ENCODE data around the gene GARNL3.
A peak's percentile ranks its signal among the peaks of the same experiment; 100 is the strongest.

Gene GARNL3

GRCh38 chr9:127224883-127225739 lies 39.5 kb upstream of the GARNL3 start:
- Histone ChIP-seq H3K9ac (ENCODE audit: low read depth, low read length) (peak overlapping the region; percentile 75), H3K9me3 (ENCODE audit: control insufficient read depth, insufficient read depth, low read length) (no peaks in the 10 kb centered on the region), H3K36me3 (ENCODE audit: insufficient read depth, low read length) (no peaks in the 10 kb centered on the region)

GRCh38 chr9:127225801-127226625 lies 38.6 kb upstream of the GARNL3 start:
- Histone ChIP-seq H3K9ac (ENCODE audit: low read depth, low read length) (peak overlapping the region; percentile 75; the same call in 1 of the 2 replicates), H3K9me3 (ENCODE audit: control insufficient read depth, insufficient read depth, low read length) (no peaks in the 10 kb centered on the region), H3K4me1 (ENCODE audit: insufficient read depth, low read length) (no peaks in the 10 kb centered on the region), H3K36me3 (ENCODE audit: insufficient read depth, low read length) (no peaks in the 10 kb centered on the region)

More at GRCh38 chr9:127224883-127225739, 39.5 kb upstream of the GARNL3 start:
- no peaks in the 10 kb centered on the region for H3K4me1 ChIP-seq (ENCODE audit: insufficient read depth, low read length)

GRCh38 chr9:127229691-127230417 lies 34.7 kb upstream of the GARNL3 start:
- H3K9ac ChIP-seq (ENCODE audit: low read depth, low read length): no peak overlapping the region
- H3K36me3 ChIP-seq (ENCODE audit: insufficient read depth, low read length): no peaks in the 10 kb centered on the region
- no peaks in the 10 kb centered on the region for H3K4me1 ChIP-seq (ENCODE audit: insufficient read depth, low read length)
- no peaks in the 10 kb centered on the region for H3K9me3 ChIP-seq (ENCODE audit: control insufficient read depth, insufficient read depth, low read length)

- Histone ChIP-seq H3K9ac (ENCODE audit: low read depth, low read length) (no peak overlapping the region), H3K4me1 (ENCODE audit: insufficient read depth, low read length) (no peaks in the 10 kb centered on the region), H3K9me3 (ENCODE audit: control insufficient read depth, insufficient read depth, low read length) (no peaks in the 10 kb centered on the region), H3K36me3 (ENCODE audit: insufficient read depth, low read length) (no peaks in the 10 kb centered on the region)
Observed at GRCh38 chr9:127231666-127232065, 32.9 kb upstream of the GARNL3 start.

- Histone ChIP-seq H3K36me3 (ENCODE audit: insufficient read depth, low read length) (no peaks in the 10 kb centered on the region), H3K9ac (ENCODE audit: low read depth, low read length) (no peak overlapping the region), H3K4me1 (ENCODE audit: insufficient read depth, low read length) (no peaks in the 10 kb centered on the region), H3K9me3 (ENCODE audit: control insufficient read depth, insufficient read depth, low read length) (no peaks in the 10 kb centered on the region)
Observed at GRCh38 chr9:127232833-127233549, 31.6 kb upstream of the GARNL3 start.

- Histone ChIP-seq H3K4me1 (ENCODE audit: insufficient read depth, low read length) (no peaks in the 10 kb centered on the region), H3K9me3 (ENCODE audit: control insufficient read depth, insufficient read depth, low read length) (no peaks in the 10 kb centered on the region), H3K36me3 (ENCODE audit: insufficient read depth, low read length) (no peaks in the 10 kb centered on the region), H3K9ac (ENCODE audit: low read depth, low read length) (no peak overlapping the region)
Observed at GRCh38 chr9:127233550-127233949, 31.0 kb upstream of the GARNL3 start.

GRCh38 chr9:127233989-127234388 lies 30.6 kb upstream of the GARNL3 start:
- no peaks in the 10 kb centered on the region for H3K36me3 ChIP-seq (ENCODE audit: insufficient read depth, low read length)
- no peaks in the 10 kb centered on the region for H3K4me1 ChIP-seq (ENCODE audit: insufficient read depth, low read length)
- no peak overlapping the region for H3K9ac ChIP-seq (ENCODE audit: low read depth, low read length)
- H3K9me3 ChIP-seq (ENCODE audit: control insufficient read depth, insufficient read depth, low read length): no peaks in the 10 kb centered on the region

GRCh38 chr9:127237801-127238200 lies 26.8 kb upstream of the GARNL3 start:
- Histone ChIP-seq H3K9me3 (ENCODE audit: control insufficient read depth, insufficient read depth, low read length) (no peaks in the 10 kb centered on the region), H3K9ac (ENCODE audit: low read depth, low read length) (no peak overlapping the region), H3K4me1 (ENCODE audit: insufficient read depth, low read length) (peaks cover 16% of the 10 kb centered on the region), H3K36me3 (ENCODE audit: insufficient read depth, low read length) (no peaks in the 10 kb centered on the region)

- Histone ChIP-seq H3K9ac (ENCODE audit: low read depth, low read length) (no peak overlapping the region), H3K4me1 (ENCODE audit: insufficient read depth, low read length) (peaks cover 16% of the 10 kb centered on the region), H3K9me3 (ENCODE audit: control insufficient read depth, insufficient read depth, low read length) (no peaks in the 10 kb centered on the region), H3K36me3 (ENCODE audit: insufficient read depth, low read length) (no peaks in the 10 kb centered on the region)
Observed at GRCh38 chr9:127241354-127241753, 23.2 kb upstream of the GARNL3 start.

- Histone ChIP-seq H3K36me3 (ENCODE audit: insufficient read depth, low read length) (no peaks in the 10 kb centered on the region), H3K4me1 (ENCODE audit: insufficient read depth, low read length) (peaks cover 16% of the 10 kb centered on the region), H3K9me3 (ENCODE audit: control insufficient read depth, insufficient read depth, low read length) (no peaks in the 10 kb centered on the region), H3K9ac (ENCODE audit: low read depth, low read length) (peak overlapping the region; percentile 77)
Observed at GRCh38 chr9:127244609-127245601, 19.7 kb upstream of the GARNL3 start.

GRCh38 chr9:127245637-127246164 lies 18.9 kb upstream of the GARNL3 start:
- H3K9ac ChIP-seq (ENCODE audit: low read depth, low read length): peak overlapping the region; percentile 77; the same call in 1 of the 2 replicates

GRCh38 chr9:127248241-127248640 lies 16.3 kb upstream of the GARNL3 start:
- no peaks in the 10 kb centered on the region for H3K36me3 ChIP-seq (ENCODE audit: insufficient read depth, low read length)
- peaks cover 6% of the 10 kb centered on the region for H3K4me1 ChIP-seq (ENCODE audit: insufficient read depth, low read length)
- H3K9me3 ChIP-seq (ENCODE audit: control insufficient read depth, insufficient read depth, low read length): no peaks in the 10 kb centered on the region
- H3K9ac ChIP-seq (ENCODE audit: low read depth, low read length): no peak overlapping the region

More at GRCh38 chr9:127245637-127246164, 18.9 kb upstream of the GARNL3 start:
- Histone ChIP-seq H3K36me3 (ENCODE audit: insufficient read depth, low read length) (no peaks in the 10 kb centered on the region), H3K4me1 (ENCODE audit: insufficient read depth, low read length) (peaks cover 16% of the 10 kb centered on the region), H3K9me3 (ENCODE audit: control insufficient read depth, insufficient read depth, low read length) (no peaks in the 10 kb centered on the region)

- no peaks in the 10 kb centered on the region for H3K9me3 ChIP-seq (ENCODE audit: control insufficient read depth, insufficient read depth, low read length)
- H3K9ac ChIP-seq (ENCODE audit: low read depth, low read length): no peak overlapping the region
- peaks cover 13% of the 10 kb centered on the region for H3K4me1 ChIP-seq (ENCODE audit: insufficient read depth, low read length)
- no peaks in the 10 kb centered on the region for H3K36me3 ChIP-seq (ENCODE audit: insufficient read depth, low read length)
Observed at GRCh38 chr9:127249877-127250276, 14.7 kb upstream of the GARNL3 start.
